Keratinocyte (primary cell): ENCODE results near the gene MEGF10. TPM values are rescaled to one million over a fixed set of nuclear protein-coding genes. Genes with fewer than 3 reads are reported as not detected.

Experiments used
- DNase-seq: peaks from one replicate; pipeline ENCODE4 v3.0.0-alpha.2; 2011; ENCODE audit warnings: low read depth, missing footprints, low spot score
- FAIRE-seq: peaks from 2 replicates; lab custom pipeline; 2011; peaks lifted over from hg19 to GRCh38; lab: Jason Lieb, UNC
- H2AFZ ChIP-seq: 2 replicates; pipeline ENCODE4 v1.6.0; 2012; ENCODE audit warnings: low read length, control low read depth, inconsistent platforms; ENCODE audit not compliant: control insufficient read depth
- H3K27ac ChIP-seq: 2 replicates; pipeline ENCODE4 v1.5.1; 2011; ENCODE audit warnings: low read length; ENCODE audit not compliant: control insufficient read depth, insufficient read depth
- H3K27me3 ChIP-seq: 3 replicates; pipeline ENCODE4 v1.6.0; 2011; ENCODE audit warnings: low read length; ENCODE audit not compliant: control insufficient read depth, insufficient read depth; ENCODE audit errors: extremely low read depth
- H3K36me3 ChIP-seq, 2 experiments: 2 replicates in 1 of 2; 3 replicates in 1 of 2; pipeline ENCODE4 v1.5.1; 2011; ENCODE audit warnings: low read length in 2 of 2, mild to moderate bottlenecking in 1 of 2; ENCODE audit not compliant: control insufficient read depth in 2 of 2, insufficient read depth in 2 of 2; ENCODE audit errors: extremely low read depth in 1 of 2
- H3K4me1 ChIP-seq: 3 replicates; pipeline ENCODE4 v1.5.1; 2011; ENCODE audit warnings: low read length; ENCODE audit not compliant: control insufficient read depth, insufficient read depth; ENCODE audit errors: extremely low read depth
- H3K4me2 ChIP-seq: 3 replicates; pipeline ENCODE4 v1.6.0; 2011; ENCODE audit warnings: low read depth, low read length; ENCODE audit not compliant: control insufficient read depth, insufficient read depth; ENCODE audit errors: extremely low read depth
- H3K4me3 ChIP-seq, 3 experiments: fragments of 200-600 bp in 1 of 3; sonication (generic) in 1 of 3; 2 replicates in 2 of 3; 3 replicates in 1 of 3; pipeline ENCODE4 v1.5.1; 2011 to 2016; ENCODE audit warnings: low read length in 3 of 3, mild to moderate bottlenecking in 3 of 3, control low read depth in 2 of 3, inconsistent platforms in 1 of 3, low read depth in 1 of 3, mixed read lengths in 1 of 3, mixed run types in 1 of 3, moderate library complexity in 1 of 3; ENCODE audit not compliant: control insufficient read depth in 2 of 3, insufficient read depth in 2 of 3; ENCODE audit errors: extremely low read depth in 1 of 3
- H3K79me2 ChIP-seq: 2 replicates; pipeline ENCODE4 v1.6.0; 2012; ENCODE audit warnings: low read length; ENCODE audit not compliant: control insufficient read depth, insufficient read depth
- H3K9ac ChIP-seq: 3 replicates; pipeline ENCODE4 v1.6.0; 2011; ENCODE audit warnings: low read length; ENCODE audit not compliant: control insufficient read depth, insufficient read depth; ENCODE audit errors: extremely low read depth
- H3K9me1 ChIP-seq: 3 replicates; pipeline ENCODE4 v1.6.0; 2011; ENCODE audit warnings: low read length; ENCODE audit not compliant: control insufficient read depth, insufficient read depth; ENCODE audit errors: extremely low read depth
- H3K9me3 ChIP-seq: 2 replicates; pipeline ENCODE4 v1.5.1; 2012; ENCODE audit warnings: low read depth, low read length; ENCODE audit not compliant: control insufficient read depth
- H4K20me1 ChIP-seq: 3 replicates; pipeline ENCODE4 v1.6.0; 2011; ENCODE audit warnings: low read length; ENCODE audit not compliant: control insufficient read depth, insufficient read depth; ENCODE audit errors: extremely low read depth
- EZH2 ChIP-seq: IDR thresholded peaks from one replicate; pipeline ENCODE4 v1.6.1; 2012; ENCODE audit warnings: inconsistent platforms, mild to moderate bottlenecking, low read length, moderate library complexity
- dilution Hi-C: fragments of 300-500 bp; cut with MboI; formaldehyde crosslinking; loops from one replicate; pipeline ENCODE4 v1.7.0; 2020; ENCODE audit warnings: low sequenced_read_pairs; ENCODE audit not compliant: extremely low pct_ligation_motif_present
- polyA plus RNA-seq, 5 experiments: library from polyadenylated mRNA; depleted of rRNA in 3 of 5; stranded (reverse) in 3 of 5; stranded (forward) in 1 of 5; unstranded in 1 of 5; fragments of >200 nt; gene quantifications; 1 replicate in 1 of 5; 2 replicates in 3 of 5; 3 replicates in 1 of 5; pipeline versions ENCODE4 v1.2.1 to v1.2.3, GENCODE V29; 2011 to 2012; ENCODE audit warnings: missing spikeins in 2 of 5, low read depth in 1 of 5, low replicate concordance in 1 of 5
- TF ChIP-seq, protein P1 (sequence below), 3 experiments: IDR thresholded peaks in 1 of 3; conservative IDR thresholded peaks in 1 of 3; optimal IDR thresholded peaks in 1 of 3; 2 replicates in 2 of 3; 3 replicates in 1 of 3; pipeline versions ENCODE3 to v1.5.1; 2011; ENCODE audit warnings: low read length in 3 of 3, mild to moderate bottlenecking in 3 of 3, moderate library complexity in 2 of 3, control low read depth in 1 of 3, inconsistent platforms in 1 of 3; ENCODE audit not compliant: insufficient read depth in 2 of 3; ENCODE audit errors: extremely low read depth in 1 of 3

The MEGF10 gene
- polyA plus RNA-seq, 1 donor (not counting 4 experiments of a cell fraction or from before 2014, with no cell fraction given): not detected

DNA sequence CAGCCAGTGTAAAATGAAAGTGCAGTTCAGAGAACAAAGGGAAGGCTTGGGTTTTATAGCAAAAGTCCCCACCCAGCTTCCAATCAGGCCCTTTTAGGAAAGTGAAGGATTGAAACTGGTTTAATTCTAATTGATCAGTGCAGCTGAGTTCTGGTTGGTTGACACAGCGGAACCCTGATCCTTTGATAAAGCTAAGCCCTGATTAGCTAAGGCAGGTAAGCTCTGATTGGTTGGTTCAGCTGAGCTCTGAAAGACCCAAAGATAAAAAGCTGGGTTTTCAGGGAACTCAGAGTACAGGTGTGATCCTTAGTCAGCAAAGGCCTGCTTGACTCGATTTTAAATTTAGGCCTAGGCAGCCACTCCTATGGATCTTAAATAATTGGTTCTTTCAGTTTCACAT, 156.0 kb downstream of the MEGF10 start:
- no peak overlapping the region for H3K27ac ChIP-seq
- H3K36me3 ChIP-seq: no peaks in the 10 kb centered on the region
- TF ChIP-seq, protein P1, sequence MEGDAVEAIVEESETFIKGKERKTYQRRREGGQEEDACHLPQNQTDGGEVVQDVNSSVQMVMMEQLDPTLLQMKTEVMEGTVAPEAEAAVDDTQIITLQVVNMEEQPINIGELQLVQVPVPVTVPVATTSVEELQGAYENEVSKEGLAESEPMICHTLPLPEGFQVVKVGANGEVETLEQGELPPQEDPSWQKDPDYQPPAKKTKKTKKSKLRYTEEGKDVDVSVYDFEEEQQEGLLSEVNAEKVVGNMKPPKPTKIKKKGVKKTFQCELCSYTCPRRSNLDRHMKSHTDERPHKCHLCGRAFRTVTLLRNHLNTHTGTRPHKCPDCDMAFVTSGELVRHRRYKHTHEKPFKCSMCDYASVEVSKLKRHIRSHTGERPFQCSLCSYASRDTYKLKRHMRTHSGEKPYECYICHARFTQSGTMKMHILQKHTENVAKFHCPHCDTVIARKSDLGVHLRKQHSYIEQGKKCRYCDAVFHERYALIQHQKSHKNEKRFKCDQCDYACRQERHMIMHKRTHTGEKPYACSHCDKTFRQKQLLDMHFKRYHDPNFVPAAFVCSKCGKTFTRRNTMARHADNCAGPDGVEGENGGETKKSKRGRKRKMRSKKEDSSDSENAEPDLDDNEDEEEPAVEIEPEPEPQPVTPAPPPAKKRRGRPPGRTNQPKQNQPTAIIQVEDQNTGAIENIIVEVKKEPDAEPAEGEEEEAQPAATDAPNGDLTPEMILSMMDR (optimal IDR thresholded peaks at IDR 0.05 in 1 of 3, IDR thresholded peaks at IDR 0.05 in 1 of 3, conservative IDR thresholded peaks at IDR 0.05 in 1 of 3; ENCODE audit: extremely low read depth in 1 of 3, insufficient read depth in 2 of 3, low read length in 3 of 3): no peak
- no peak for TF ChIP-seq EZH2
- H3K9ac ChIP-seq: no peak overlapping the region
- no peak for FAIRE-seq
- H4K20me1 ChIP-seq: no peaks in the 10 kb centered on the region
- no peaks in the 10 kb centered on the region for H3K9me3 ChIP-seq
- H3K27me3 ChIP-seq: no peaks in the 10 kb centered on the region
- no peak overlapping the region for H3K4me2 ChIP-seq
- no peaks in the 10 kb centered on the region for H3K9me1 ChIP-seq
- no peaks in the 10 kb centered on the region for H3K79me2 ChIP-seq
- no peak overlapping the region for H3K4me3 ChIP-seq
- dilution Hi-C loops: no loop called here
- no peaks in the 10 kb centered on the region for H3K4me1 ChIP-seq
- H2AFZ ChIP-seq: no peak overlapping the region
- DNase-seq: no peak

DNA sequence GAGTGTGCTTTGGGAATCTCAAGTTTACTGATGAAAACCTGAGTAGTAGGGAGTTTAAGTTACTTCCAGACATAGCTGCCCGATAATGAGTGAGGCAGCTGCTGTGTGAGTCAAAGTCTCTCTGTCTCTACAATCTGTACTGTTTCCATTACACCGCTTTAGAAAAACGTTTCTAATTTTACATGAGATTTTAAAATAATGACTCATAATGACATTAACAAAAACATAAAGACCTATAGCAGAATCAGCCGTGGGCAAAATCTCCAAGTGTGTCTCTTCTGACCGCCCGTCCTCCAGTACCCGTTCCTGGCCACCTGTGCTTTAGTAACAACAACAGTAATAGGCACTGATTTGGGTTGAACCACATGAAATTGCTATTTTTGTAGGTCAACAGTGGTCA, 157.2 kb downstream of the MEGF10 start:
- Histone ChIP-seq H4K20me1 (no peaks in the 10 kb centered on the region), H3K9me1 (no peaks in the 10 kb centered on the region), H3K9ac (no peak overlapping the region), H3K27ac (no peak overlapping the region), H3K9me3 (no peaks in the 10 kb centered on the region), H3K4me1 (no peaks in the 10 kb centered on the region), H2AFZ (no peak overlapping the region), H3K79me2 (no peaks in the 10 kb centered on the region), H3K4me3 (no peak overlapping the region), H3K27me3 (no peaks in the 10 kb centered on the region), H3K36me3 (no peaks in the 10 kb centered on the region), H3K4me2 (no peak overlapping the region)
- FAIRE-seq (no peak), DNase-seq (no peak)
- TF ChIP-seq, protein P1 (optimal IDR thresholded peaks at IDR 0.05 in 1 of 3, IDR thresholded peaks at IDR 0.05 in 1 of 3, conservative IDR thresholded peaks at IDR 0.05 in 1 of 3; ENCODE audit: extremely low read depth in 1 of 3, insufficient read depth in 2 of 3, low read length in 3 of 3): no peak
- dilution Hi-C loops: no loop called here
